ENCODE measurements around the gene TRAPPC5.

Gene TRAPPC5

GRCh38 chr19:7645656-7646425, 34.8 kb upstream of the TRAPPC5 start:
- no peak for DNase-seq

GRCh38 chr19:7646426-7646700, 34.3 kb upstream of the TRAPPC5 start:
- DNase-seq: no peak

DNA sequence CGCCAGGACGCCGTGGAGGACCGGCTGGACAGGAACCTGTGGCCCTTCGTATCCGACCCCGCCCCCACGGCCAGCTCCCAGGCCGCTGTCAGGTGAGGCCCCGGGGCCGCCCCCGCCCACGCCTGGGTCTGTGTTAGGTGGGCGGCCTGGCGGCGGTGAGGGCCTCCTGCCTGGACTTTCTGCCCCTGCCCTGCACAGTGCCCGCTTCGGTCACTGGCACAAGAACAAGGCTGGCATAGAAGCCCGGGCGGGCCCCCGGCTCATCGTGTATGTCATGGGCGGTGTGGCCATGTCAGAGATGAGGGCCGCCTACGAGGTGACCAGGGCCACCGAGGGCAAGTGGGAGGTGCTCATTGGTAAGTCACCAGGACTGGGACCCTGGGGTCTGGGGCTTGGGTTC, 33.5 kb upstream of the TRAPPC5 start:
- DNase-seq: no peak

- DNase-seq: no peak
These were observed 32.2 kb upstream of the TRAPPC5 start for GRCh38 chr19:7648265-7649014.

GRCh38 chr19:7650148-7650547, 30.5 kb upstream of the TRAPPC5 start:
- no peak for DNase-seq

GRCh38 chr19:7652061-7652641, 28.5 kb upstream of the TRAPPC5 start:
- DNase-seq: peak; percentile 71 to 90 (median 84)

- no peak for DNase-seq
These were observed 26.2 kb upstream of the TRAPPC5 start for GRCh38 chr19:7654401-7654800.

DNA sequence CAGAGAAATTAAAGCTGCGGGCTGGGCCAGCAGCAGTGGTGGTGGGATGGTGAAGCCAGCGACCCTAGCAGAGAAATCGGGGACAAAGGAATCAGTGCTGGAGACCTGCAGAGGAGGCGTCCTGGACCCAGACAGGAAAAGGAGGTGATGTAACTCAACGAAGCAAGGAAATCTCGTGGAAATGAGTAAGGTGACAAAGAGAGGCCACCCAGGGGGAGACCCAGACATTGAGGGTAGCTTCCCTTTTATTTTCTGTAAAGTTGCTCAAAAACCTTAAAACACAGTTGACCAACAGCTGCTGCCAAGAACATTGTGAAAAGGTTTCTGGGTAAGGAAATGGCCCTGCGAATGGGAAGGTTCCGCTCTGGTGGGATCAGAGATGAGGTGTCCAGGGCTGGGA, 25.1 kb upstream of the TRAPPC5 start:
- DNase-seq: no peak

GRCh38 chr19:7657131-7657751, 23.4 kb upstream of the TRAPPC5 start:
- no peak for DNase-seq

GRCh38 chr19:7658219-7658686, 22.4 kb upstream of the TRAPPC5 start:
- peak; percentile 22 to 65 (median 50) for DNase-seq

GRCh38 chr19:7661744-7662538, 18.7 kb upstream of the TRAPPC5 start:
- no peak for DNase-seq

GRCh38 chr19:7662657-7663056, 18.0 kb upstream of the TRAPPC5 start:
- no peak for DNase-seq

GRCh38 chr19:7663706-7664105, 16.9 kb upstream of the TRAPPC5 start:
- DNase-seq: no peak

- DNase-seq: no peak
These were observed 15.6 kb upstream of the TRAPPC5 start for GRCh38 chr19:7665076-7665475.

DNA sequence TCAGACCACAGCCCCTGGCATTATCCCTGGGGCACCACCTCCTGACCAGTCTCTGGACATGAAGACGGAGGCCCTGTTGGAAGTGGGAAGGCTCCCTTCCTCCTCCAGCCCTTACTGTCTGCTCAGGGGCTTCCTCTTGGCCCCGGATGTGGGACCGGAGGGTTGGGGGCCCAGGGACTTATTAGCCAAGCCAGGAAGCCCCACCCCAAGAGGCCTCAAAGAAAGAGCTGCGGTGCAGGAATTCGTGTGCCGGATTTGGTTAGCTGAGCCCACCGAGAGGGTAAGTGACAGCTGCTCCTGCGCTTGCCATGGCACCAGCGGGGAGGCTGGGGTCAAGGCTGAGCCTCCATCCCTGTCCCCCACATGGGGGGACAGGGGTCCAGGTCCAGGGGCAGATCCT, 11.8 kb upstream of the TRAPPC5 start, which contains the start of gene RETN:
TSS of gene RETN (plus strand) at position 208 of the 400 bp plus-strand sequence. CDS start 278 bp downstream, outside the sequence.
- no peak for DNase-seq

DNA sequence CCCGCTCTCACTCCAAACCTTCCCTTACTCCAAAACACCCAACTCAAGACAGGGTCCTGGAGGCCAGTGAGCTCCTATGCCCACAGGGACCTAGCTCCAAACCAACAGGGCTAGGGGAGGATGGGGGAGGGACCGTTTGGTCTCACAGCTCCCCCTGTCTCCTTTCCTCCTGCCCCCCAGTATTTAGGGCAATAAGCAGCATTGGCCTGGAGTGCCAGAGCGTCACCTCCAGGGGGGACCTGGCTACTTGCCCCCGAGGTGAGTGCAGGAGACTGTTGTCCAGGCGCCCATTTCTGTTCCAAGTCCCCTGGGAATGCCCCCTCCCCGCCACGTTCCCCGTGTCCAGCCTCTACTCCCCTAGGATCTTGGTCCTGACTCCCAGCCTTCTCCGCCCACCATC, 11.0 kb upstream of the TRAPPC5 start:
- no peak for DNase-seq

- no peak for DNase-seq
These were observed 10.4 kb upstream of the TRAPPC5 start for GRCh38 chr19:7670150-7670783.

DNA sequence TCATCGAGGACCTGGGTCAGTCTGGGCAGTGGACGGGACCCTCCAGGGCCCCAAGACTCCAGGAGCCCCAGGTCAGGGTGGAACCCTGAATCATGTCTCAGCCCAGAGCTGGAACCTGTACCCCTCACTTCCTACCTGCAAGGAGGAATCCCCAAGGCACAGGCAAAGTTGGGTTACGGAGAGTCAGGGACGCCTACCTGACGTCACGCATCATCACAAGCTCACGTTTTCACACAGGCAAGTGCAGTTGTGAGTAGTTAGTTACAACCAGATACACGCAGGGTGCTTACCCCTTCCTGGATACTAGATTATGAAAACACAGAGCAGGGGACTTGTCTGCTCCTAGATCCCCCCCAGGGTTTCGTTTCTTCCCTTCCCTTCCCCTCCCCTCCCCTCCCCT, 9.8 kb upstream of the TRAPPC5 start:
- no peak for DNase-seq

GRCh38 chr19:7672522-7672921, 8.1 kb upstream of the TRAPPC5 start:
- DNase-seq: no peak

- DNase-seq: no peak
These were observed 6.3 kb upstream of the TRAPPC5 start for GRCh38 chr19:7674010-7675005.

DNA sequence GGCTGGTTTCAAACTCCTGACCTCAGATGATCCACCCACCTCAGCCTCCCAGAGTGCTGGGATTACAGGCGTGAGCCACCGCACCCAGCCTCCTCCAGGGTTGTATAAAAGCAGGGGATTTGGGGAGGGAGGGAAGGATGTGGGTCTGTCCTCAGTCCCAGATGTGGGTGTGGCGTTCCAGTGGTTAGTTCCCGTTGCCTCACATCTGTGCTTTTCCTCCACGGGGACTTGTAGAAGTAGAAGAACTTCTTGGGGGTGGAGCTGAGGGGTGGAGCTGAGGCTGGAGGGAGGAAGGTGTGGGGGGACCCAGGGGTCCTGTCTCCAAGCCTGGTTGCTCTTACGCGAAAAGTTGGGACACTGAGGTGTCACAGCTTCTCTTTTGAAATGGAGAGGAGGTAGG, 4.3 kb upstream of the TRAPPC5 start:
- no peak for DNase-seq

Measured in stimulated activated naive CD4-positive, alpha-beta T cell (primary cell).